ENCODE results near the gene CCDC198.

The CCDC198 gene

GRCh38 chr14:57420986-57421385, 72.7 kb downstream of the CCDC198 start:
- Mint-ChIP-seq H3K9me3 (no peaks in the 10 kb centered on the region), H3K4me1 (no peaks in the 10 kb centered on the region), H3K36me3 (ENCODE audit: insufficient read depth) (peaks cover 6% of the 10 kb centered on the region), H3K27me3 (no peaks in the 10 kb centered on the region), H3K27ac (ENCODE audit: low read depth) (no peak overlapping the region), H3K4me3 (no peak overlapping the region)
- ATAC-seq (replicated peaks; ENCODE audit: extremely low read depth, poor library complexity, severe bottlenecking) (no peak), DNase-seq (ENCODE audit: low spot score in 2 of 2) (no peak)

- H3K27me3 Mint-ChIP-seq, result no peaks in the 10 kb centered on the region
- ATAC-seq (replicated peaks; ENCODE audit: extremely low read depth, poor library complexity, severe bottlenecking) (no peak), DNase-seq (ENCODE audit: low spot score in 2 of 2) (no peak)
- no peak overlapping the region for H3K4me3 Mint-ChIP-seq
- no peak overlapping the region for H3K27ac Mint-ChIP-seq (ENCODE audit: low read depth)
- no peaks in the 10 kb centered on the region for H3K9me3 Mint-ChIP-seq
- H3K4me1 Mint-ChIP-seq, result no peaks in the 10 kb centered on the region
- H3K36me3 Mint-ChIP-seq (ENCODE audit: insufficient read depth), result peaks cover 6% of the 10 kb centered on the region
These were observed 73.6 kb downstream of the CCDC198 start for GRCh38 chr14:57420033-57420432.
